ENCODE measurements around the gene FNIP2. TPM values are rescaled to one million over a fixed set of nuclear protein-coding genes. Genes with fewer than 3 reads are reported as not detected.

Gene FNIP2
- total and polyA plus RNA-seq, 10 of the 15 experiments (the other 5 are each of a cell fraction or from before 2014, with no cell fraction given) = 0.03 to 0.38 (median 0.15) TPM

DNA sequence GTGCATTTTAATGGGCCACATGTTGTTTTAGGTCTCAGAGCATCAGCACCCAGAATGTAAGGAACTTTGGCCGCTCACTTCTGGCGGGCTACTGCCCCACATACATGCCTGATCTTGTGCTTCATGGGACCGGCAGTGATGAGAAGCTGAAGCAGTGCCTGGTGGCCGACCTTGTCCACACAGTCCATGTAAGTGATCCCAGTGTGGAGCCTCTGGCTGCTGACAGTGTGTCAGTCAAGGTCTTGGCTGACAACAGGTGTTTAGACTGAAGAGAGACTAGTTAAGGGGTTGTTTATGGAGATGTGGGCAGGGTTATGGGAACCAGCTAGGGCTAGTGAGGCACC, 101.4 kb downstream of the FNIP2 start:
- ChIA-PET CTCF (interaction anchor here (5.5 kb wide), 1 partner anchor 146 kb away, joined by 26 read pairs; no protein-coding TSS in a partner anchor), POLR2A (interaction anchor here (0.6 kb wide), 1 partner anchor 8 kb away, joined by 3 read pairs; no protein-coding TSS in a partner anchor), SMC1A (ENCODE audit: uncharacterized antibody, unreplicated experiment) (interaction anchor here (1.4 kb wide), 1 partner anchor 12 kb away, joined by 4 read pairs; no protein-coding TSS in a partner anchor), RAD21 (ENCODE audit: unreplicated experiment) (no interaction called here)
- Histone ChIP-seq H3K4me3 (no peak overlapping the region), H3K36me3 (ENCODE audit: control insufficient read depth in 2 of 2, insufficient read depth in 2 of 2, low read length in 1 of 2) (no peaks in the 10 kb centered on the region), H4K20me1 (ENCODE audit: control insufficient read depth, insufficient read depth) (no peaks in the 10 kb centered on the region), H3K4me1 (ENCODE audit: control insufficient read depth, insufficient read depth, low read length) (no peaks in the 10 kb centered on the region), H3K27ac (ENCODE audit: control insufficient read depth, insufficient read depth) (no peak overlapping the region), H3K79me2 (ENCODE audit: control insufficient read depth, insufficient read depth, low read length) (no peaks in the 10 kb centered on the region), H3K9me3 (replicated peaks; ENCODE audit: control insufficient read depth, insufficient read depth, low read length) (no peaks in the 10 kb centered on the region), H2AFZ (ENCODE audit: control insufficient read depth, low read depth, low read length) (no peak overlapping the region), H3K4me2 (ENCODE audit: control insufficient read depth, insufficient read depth) (no peak overlapping the region), H3K9ac (ENCODE audit: control insufficient read depth, insufficient read depth, low read length) (no peak overlapping the region), H3K27me3 (replicated peaks in 1 of 2; ENCODE audit: control insufficient read depth in 2 of 2, insufficient read depth in 2 of 2, low read length in 1 of 2) (no peaks in the 10 kb centered on the region)
- intact Hi-C loops (cut with micrococcal nuclease; ENCODE audit: unreplicated experiment) = no loop called here
- in situ Hi-C loops (cut with MboI) = no loop called here
- DNase-seq (ENCODE audit: low read depth, low spot score) = no peak
- no TSS peak for BruUV-seq (replicated peaks)
- WGBS (ENCODE audit: insufficient coverage, insufficient replicate concordance, low lambda C conversion rate, missing lambda C conversion rate) = 75% methylated on average over 4 of the region's 4 CpGs
- no peak for FAIRE-seq
- ATAC-seq = no peak; the same call in 2 of the 3 replicates
- TF ChIP-seq, protein P1, sequence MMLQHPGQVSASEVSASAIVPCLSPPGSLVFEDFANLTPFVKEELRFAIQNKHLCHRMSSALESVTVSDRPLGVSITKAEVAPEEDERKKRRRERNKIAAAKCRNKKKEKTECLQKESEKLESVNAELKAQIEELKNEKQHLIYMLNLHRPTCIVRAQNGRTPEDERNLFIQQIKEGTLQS (IDR thresholded peaks at IDR 0.05; ENCODE audit: borderline replicate concordance, extremely low read depth, low read depth, low read length) = no peak
- TF ChIP-seq ZNF622 (IDR thresholded peaks at IDR 0.05) (no peak), CBFB (IDR thresholded peaks at IDR 0.05; ENCODE audit: low read depth) (no peak), CHD1 (IDR thresholded peaks at IDR 0.05; ENCODE audit: low read depth, low read length) (no peak)

DNA sequence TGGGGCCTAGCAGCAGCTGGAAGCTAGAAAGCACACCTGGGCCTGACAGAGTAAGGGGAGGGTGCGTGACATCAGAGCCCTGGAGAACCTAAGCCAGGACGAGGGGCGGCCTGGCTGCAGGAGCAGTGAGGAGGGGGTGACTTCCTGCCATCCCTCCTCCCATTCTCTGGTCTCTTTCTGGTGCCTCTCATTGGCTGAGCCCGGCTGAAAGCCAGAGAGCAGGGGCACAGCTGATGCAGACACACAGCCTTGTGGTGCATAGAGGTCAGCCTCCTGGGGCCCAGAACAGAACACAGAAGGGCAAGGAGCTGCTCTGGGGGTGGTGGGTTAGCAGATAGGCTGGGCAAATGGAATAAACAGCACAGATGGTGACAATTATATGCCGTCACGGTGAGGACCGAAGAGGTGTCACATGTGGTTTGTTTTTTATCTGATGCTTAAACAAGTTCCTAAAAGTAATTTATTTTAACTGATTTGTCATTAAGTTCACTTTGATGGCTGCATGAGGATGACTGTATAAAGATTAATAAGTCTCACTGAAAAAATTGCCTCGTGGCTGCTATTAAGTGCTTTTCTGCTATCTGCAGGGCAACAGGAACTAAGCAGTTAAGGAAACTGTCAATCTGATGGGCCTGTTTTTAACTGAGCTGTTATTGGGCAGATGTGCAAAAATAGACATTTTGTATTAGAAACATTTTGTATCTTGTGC, 102.0 kb downstream of the FNIP2 start:
- Histone ChIP-seq H4K20me1 (ENCODE audit: control insufficient read depth, insufficient read depth) (no peaks in the 10 kb centered on the region), H3K4me1 (ENCODE audit: control insufficient read depth, insufficient read depth, low read length) (no peaks in the 10 kb centered on the region), H3K27ac (ENCODE audit: control insufficient read depth, insufficient read depth) (no peak overlapping the region), H3K9me3 (replicated peaks; ENCODE audit: control insufficient read depth, insufficient read depth, low read length) (no peaks in the 10 kb centered on the region), H3K9ac (ENCODE audit: control insufficient read depth, insufficient read depth, low read length) (no peak overlapping the region), H3K27me3 (replicated peaks in 1 of 2; ENCODE audit: control insufficient read depth in 2 of 2, insufficient read depth in 2 of 2, low read length in 1 of 2) (no peaks in the 10 kb centered on the region), H3K4me3 (no peak overlapping the region), H2AFZ (ENCODE audit: control insufficient read depth, low read depth, low read length) (no peak overlapping the region), H3K4me2 (ENCODE audit: control insufficient read depth, insufficient read depth) (no peak overlapping the region), H3K79me2 (ENCODE audit: control insufficient read depth, insufficient read depth, low read length) (no peaks in the 10 kb centered on the region), H3K36me3 (ENCODE audit: control insufficient read depth in 2 of 2, insufficient read depth in 2 of 2, low read length in 1 of 2) (no peaks in the 10 kb centered on the region)
- intact Hi-C loops (cut with micrococcal nuclease; ENCODE audit: unreplicated experiment) = no loop called here
- FAIRE-seq = no peak
- ChIA-PET POLR2A (interaction anchor here (0.6 to 0.7 kb wide), 3 partner anchors 9 to 618 kb away, joined by 3 read pairs; no protein-coding TSS in a partner anchor), SMC1A (ENCODE audit: uncharacterized antibody, unreplicated experiment) (interaction anchor here (1.1 to 1.9 kb wide), 4 partner anchors 12 to 147 kb away, joined by 3 to 5 read pairs (median 4); no protein-coding TSS in a partner anchor), RAD21 (ENCODE audit: unreplicated experiment) (no interaction called here), CTCF (interaction anchor here (5.5 kb wide), 1 partner anchor 146 kb away, joined by 26 read pairs; no protein-coding TSS in a partner anchor)
- 76% methylated on average over 8 of the region's 8 CpGs for WGBS (ENCODE audit: insufficient coverage, insufficient replicate concordance, low lambda C conversion rate, missing lambda C conversion rate)
- no peak for DNase-seq (ENCODE audit: low read depth, low spot score)
- no TSS peak for BruUV-seq (replicated peaks)
- ATAC-seq = no peak; the same call in 2 of the 3 replicates
- TF ChIP-seq ZZZ3 (IDR thresholded peaks at IDR 0.05; ENCODE audit: control insufficient read depth, insufficient read length, low read depth) (no peak), KAT2A (conservative IDR thresholded peaks at IDR 0.05; ENCODE audit: control insufficient read depth, low read depth, low read length) (no peak), HDAC6 (IDR thresholded peaks at IDR 0.05; ENCODE audit: unreplicated experiment) (no peak)
- in situ Hi-C loops (cut with MboI) = no loop called here

Measured in GM12878 (cell line).